Endodermal cell (in vitro differentiated cells): ENCODE measurements around the gene SLC38A7. TPM values are rescaled to one million over a fixed set of nuclear protein-coding genes. Genes with fewer than 3 reads are reported as not detected.

Source experiments
- DNase-seq: peaks from one replicate; pipeline ENCODE4 v3.0.0-alpha.2; 2017
- H3K27ac ChIP-seq: 2 replicates; pipeline ENCODE4 v1.5.1; 2013; ENCODE audit warnings: mild to moderate bottlenecking, low read depth, low read length, moderate library complexity
- H3K27me3 ChIP-seq: 2 replicates; pipeline ENCODE4 v1.6.1; 2013; ENCODE audit warnings: mild to moderate bottlenecking, low read length, moderate library complexity; ENCODE audit not compliant: insufficient read depth, control insufficient read depth, poor library complexity, severe bottlenecking
- H3K36me3 ChIP-seq: 2 replicates; pipeline ENCODE4 v1.7.0; 2013; ENCODE audit warnings: mild to moderate bottlenecking, low read length, moderate library complexity; ENCODE audit not compliant: control insufficient read depth, insufficient read depth
- H3K4me1 ChIP-seq: one replicate; pipeline ENCODE4 v1.7.0; 2013; ENCODE audit warnings: low read length; ENCODE audit not compliant: control insufficient read depth, insufficient read depth
- H3K4me3 ChIP-seq: 2 replicates; pipeline ENCODE4 v1.5.1; 2013; ENCODE audit warnings: mild to moderate bottlenecking, low read length, moderate library complexity
- H3K9ac ChIP-seq: 2 replicates; pipeline ENCODE4 v1.6.1; 2013; ENCODE audit warnings: mild to moderate bottlenecking, low read length, moderate library complexity; ENCODE audit not compliant: poor library complexity, severe bottlenecking; ENCODE audit errors: extremely low read depth
- H3K9me3 ChIP-seq: 2 replicates; pipeline ENCODE4 v1.6.1; 2013; ENCODE audit warnings: mild to moderate bottlenecking, low read length, moderate library complexity; ENCODE audit not compliant: control insufficient read depth
- H3K27ac Mint-ChIP-seq: 2 replicates; pipeline ENCODE4 v1.8.0; 2020; ENCODE audit warnings: mixed read lengths
- H3K27me3 Mint-ChIP-seq: 2 replicates; pipeline ENCODE4 v1.8.0; 2021; ENCODE audit warnings: mild to moderate bottlenecking, mixed read lengths; ENCODE audit not compliant: insufficient read depth
- H3K36me3 Mint-ChIP-seq: 2 replicates; pipeline ENCODE4 v1.8.0; 2020; ENCODE audit warnings: low read depth, mixed read lengths
- H3K4me1 Mint-ChIP-seq: 2 replicates; pipeline ENCODE4 v1.8.0; 2020; ENCODE audit warnings: mixed read lengths
- H3K4me3 Mint-ChIP-seq: 2 replicates; pipeline ENCODE4 v1.8.0; 2020; ENCODE audit warnings: mild to moderate bottlenecking, moderate library complexity, mixed read lengths
- H3K9me3 Mint-ChIP-seq: 2 replicates; pipeline ENCODE4 v1.8.0; 2020; ENCODE audit warnings: mild to moderate bottlenecking, mixed read lengths
- CTCF ChIP-seq: fragments of 200-600 bp; sonication (generic); conservative IDR thresholded peaks from 2 replicates; pipeline ENCODE4 v1.5.0; 2021; ENCODE audit warnings: antibody characterized with exemption, mild to moderate bottlenecking
- WGBS, 2 experiments: methylation state at CpG; one replicate each; pipeline versions ENCODE4 v1.1.5 to v1.1.7; 2013; ENCODE audit warnings: missing lambda C conversion rate in 2 of 2, mixed read lengths in 1 of 2; ENCODE audit not compliant: insufficient coverage in 1 of 2, insufficient read length in 1 of 2; 5-methylcytosine and 5-hydroxymethylcytosine counted together
- total RNA-seq, 2 donors: library from RNA; stranded (reverse); fragmentation: NEBNext Ultra II Directional in 1 of 2; extraction: Animal tissue kit (Norgen Biotek cat#: 25700) in 1 of 2; gene quantifications; 2 replicates in 1 of 2; 3 replicates in 1 of 2; pipeline ENCODE4 v1.2.1, GENCODE V29; 2021

SLC38A7 gene
- total RNA-seq, 2 donors from 2014 or later: 42.5 to 53.8 TPM

GRCh38 chr16:58717994-58718393 is 33.4 kb upstream of the SLC38A7 start:
- 95 to 97% methylated on average over 13 of the region's 13 CpGs for WGBS, 2 experiments
- DNase-seq: no peak
- H3K9ac ChIP-seq: no peak overlapping the region
- peaks cover 77% of the 10 kb centered on the region for H3K36me3 ChIP-seq
- H3K27me3 ChIP-seq: no peaks in the 10 kb centered on the region
- no peaks in the 10 kb centered on the region for H3K4me1 Mint-ChIP-seq
- no peaks in the 10 kb centered on the region for H3K4me1 ChIP-seq
- no peaks in the 10 kb centered on the region for H3K27me3 Mint-ChIP-seq
- H3K27ac ChIP-seq: no peak overlapping the region
- no peaks in the 10 kb centered on the region for H3K9me3 Mint-ChIP-seq
- no peak for TF ChIP-seq CTCF
- H3K9me3 ChIP-seq: no peaks in the 10 kb centered on the region
- no peak overlapping the region for H3K4me3 Mint-ChIP-seq
- peaks cover 71% of the 10 kb centered on the region for H3K36me3 Mint-ChIP-seq
- no peak overlapping the region for H3K4me3 ChIP-seq
- H3K27ac Mint-ChIP-seq: no peak overlapping the region

- Histone ChIP-seq H3K4me3 (no peak overlapping the region), H3K27me3 (no peaks in the 10 kb centered on the region), H3K36me3 (peaks cover 84% of the 10 kb centered on the region), H3K4me1 (no peaks in the 10 kb centered on the region), H3K27ac (no peak overlapping the region), H3K9me3 (no peaks in the 10 kb centered on the region), H3K9ac (no peak overlapping the region)
- Mint-ChIP-seq H3K27ac (no peak overlapping the region), H3K4me3 (no peak overlapping the region), H3K36me3 (peaks cover 71% of the 10 kb centered on the region), H3K27me3 (no peaks in the 10 kb centered on the region), H3K9me3 (no peaks in the 10 kb centered on the region), H3K4me1 (no peaks in the 10 kb centered on the region)
- WGBS, 2 experiments: 89 to 92% methylated on average over 3 to 8 of the region's 8 CpGs
- no peak for DNase-seq
- TF ChIP-seq CTCF: no peak
These were observed 31.9 kb upstream of the SLC38A7 start for GRCh38 chr16:58716468-58716867.

- H3K4me3 Mint-ChIP-seq: no peak overlapping the region
These were observed 29.2 kb upstream of the SLC38A7 start for GRCh38 chr16:58713742-58714141.

More at GRCh38 chr16:58713742-58714141, 29.2 kb upstream of the SLC38A7 start:
- Mint-ChIP-seq H3K27ac (no peak overlapping the region), H3K4me1 (no peaks in the 10 kb centered on the region), H3K27me3 (no peaks in the 10 kb centered on the region), H3K9me3 (no peaks in the 10 kb centered on the region), H3K36me3 (peaks cover 70% of the 10 kb centered on the region)
- Histone ChIP-seq H3K4me1 (no peaks in the 10 kb centered on the region), H3K9me3 (no peaks in the 10 kb centered on the region), H3K36me3 (peaks cover 85% of the 10 kb centered on the region), H3K9ac (no peak overlapping the region), H3K27ac (no peak overlapping the region), H3K4me3 (no peak overlapping the region), H3K27me3 (no peaks in the 10 kb centered on the region)
- DNase-seq: no peak
- no peak for TF ChIP-seq CTCF
- 80 to 89% methylated on average over 1 of the region's 1 CpG for WGBS, 2 experiments
